HG02973 (cell line): ENCODE data around the gene PWP2.
"Not testable (repeated sequence)": the region's sequence is repeated elsewhere in the genome, so short reads cannot be mapped to it uniquely, and the experiment has no call there.

Source experiments
- ATAC-seq: cut with Tn5 transposase; IDR thresholded peaks from one replicate; pipeline ENCODE4 v1.9.1; 2021; ENCODE audit warnings: moderate library complexity; ENCODE audit not compliant: unreplicated experiment

Gene PWP2

GRCh38 chr21:44082648-44083440 lies 24.4 kb upstream of the PWP2 start:
- ATAC-seq: no peak

- no peak for ATAC-seq
Measured at GRCh38 chr21:44083631-44084291, 23.4 kb upstream of the PWP2 start.

- ATAC-seq: no peak
Measured at GRCh38 chr21:44084496-44085241, 22.5 kb upstream of the PWP2 start.

GRCh38 chr21:44085491-44086321 lies 21.5 kb upstream of the PWP2 start:
- no peak for ATAC-seq

- no peak for ATAC-seq
Measured at GRCh38 chr21:44086636-44087425, 20.4 kb upstream of the PWP2 start.

- no peak for ATAC-seq
Measured at GRCh38 chr21:44087426-44088400, 19.5 kb upstream of the PWP2 start.

- ATAC-seq: no peak
Measured at GRCh38 chr21:44088401-44088780, 18.8 kb upstream of the PWP2 start.

GRCh38 chr21:44089001-44089911 lies 17.9 kb upstream of the PWP2 start:
- ATAC-seq: peak; percentile 56

- no peak for ATAC-seq
Measured at GRCh38 chr21:44090325-44090724, 16.9 kb upstream of the PWP2 start.

- ATAC-seq: no peak
Measured at GRCh38 chr21:44092211-44092610, 15.0 kb upstream of the PWP2 start.

GRCh38 chr21:44093761-44094160 lies 13.4 kb upstream of the PWP2 start:
- ATAC-seq: no peak

- ATAC-seq: no peak
Measured at GRCh38 chr21:44094832-44095231, 12.4 kb upstream of the PWP2 start.

GRCh38 chr21:44098507-44098906 lies 8.7 kb upstream of the PWP2 start:
- not testable (repeated sequence) for ATAC-seq

- not testable (repeated sequence) for ATAC-seq
Measured at GRCh38 chr21:44098964-44099363, 8.2 kb upstream of the PWP2 start.

- ATAC-seq: not testable (repeated sequence)
Measured at GRCh38 chr21:44107589-44107988, 390 bp downstream of the PWP2 start.

- not testable (repeated sequence) for ATAC-seq
Measured at GRCh38 chr21:44113702-44114371, 6.6 kb downstream of the PWP2 start.

GRCh38 chr21:44122131-44122530 lies 14.9 kb downstream of the PWP2 start:
- not testable (repeated sequence) for ATAC-seq
